RWPE1 (cell line): ENCODE data around the gene RBM3.
"Not testable (repeated sequence)": the region's sequence is repeated elsewhere in the genome, so short reads cannot be mapped to it uniquely, and the experiment has no call there.

Experiments
- CTCF ChIA-PET: fragments of 350-600 bp; sonication (Branson Sonifier 250); formaldehyde crosslinking; extraction: SDS; loops from one replicate; lab custom pipeline; 2021; lab: Yijun Ruan, JAX
- POLR2A ChIA-PET: fragments of 400-600 bp; formaldehyde crosslinking; extraction: SDS; loops from one replicate; lab custom pipeline; 2020; ENCODE audit warnings: antibody characterized with exemption; ENCODE audit not compliant: low non-redundant PET; lab: Yijun Ruan, JAX
- DNase-seq: peaks from one replicate; pipeline ENCODE4 v3.0.0; 2012; ENCODE audit warnings: low spot score
- H3K27ac ChIP-seq: fragments of 450-650 bp; 2 replicates; pipeline ENCODE4 v1.5.1; 2017
- CTCF ChIP-seq: fragments of 450-650 bp; conservative IDR thresholded peaks from 2 replicates; pipeline ENCODE4 v1.5.1; 2017; ENCODE audit warnings: low read depth, mild to moderate bottlenecking

RBM3 gene

GRCh38 chrX:48548871-48549270 is 25.4 kb upstream of the RBM3 start:
- ChIA-PET POLR2A (no interaction called here), CTCF (interaction anchor here (1.0 kb wide), 1 partner anchor 9 kb away, joined by 4 read pairs; the partner anchor contains the start of gene TBC1D25)
- no peak for TF ChIP-seq CTCF
- H3K27ac ChIP-seq: no peak overlapping the region
- no peak for DNase-seq

GRCh38 chrX:48555731-48556325 is 18.5 kb upstream of the RBM3 start:
- CTCF ChIA-PET, DNase-seq, POLR2A ChIA-PET, H3K27ac ChIP-seq: not testable (repeated sequence)

DNA sequence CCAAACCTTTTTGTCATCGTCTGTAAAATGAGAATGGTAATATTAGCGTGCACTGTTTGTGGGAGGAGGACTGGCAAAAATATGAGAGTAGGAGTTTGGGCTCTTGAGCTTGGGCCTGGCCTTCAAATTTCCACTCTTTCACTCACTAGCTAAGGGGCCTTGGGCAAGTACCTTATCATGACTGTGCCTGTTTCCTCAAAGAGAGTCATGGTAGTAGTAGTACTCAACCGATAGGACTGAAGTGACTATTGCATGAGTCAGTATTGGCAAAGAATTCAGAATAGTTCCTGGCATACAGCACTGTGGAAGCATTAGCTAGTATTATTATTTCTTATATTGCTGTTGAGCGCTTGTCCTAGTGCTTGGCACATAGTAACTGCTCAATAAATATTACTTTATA is 16.0 kb upstream of the RBM3 start:
- CTCF ChIA-PET: interaction anchor here (0.7 kb wide), 1 partner anchor 361 kb away, joined by 3 read pairs; no protein-coding TSS in a partner anchor
- DNase-seq: peak; percentile 81
- TF ChIP-seq CTCF: no peak
- H3K27ac ChIP-seq: no peak overlapping the region; the same call in 1 of the 2 replicates
- POLR2A ChIA-PET: no interaction called here

DNA sequence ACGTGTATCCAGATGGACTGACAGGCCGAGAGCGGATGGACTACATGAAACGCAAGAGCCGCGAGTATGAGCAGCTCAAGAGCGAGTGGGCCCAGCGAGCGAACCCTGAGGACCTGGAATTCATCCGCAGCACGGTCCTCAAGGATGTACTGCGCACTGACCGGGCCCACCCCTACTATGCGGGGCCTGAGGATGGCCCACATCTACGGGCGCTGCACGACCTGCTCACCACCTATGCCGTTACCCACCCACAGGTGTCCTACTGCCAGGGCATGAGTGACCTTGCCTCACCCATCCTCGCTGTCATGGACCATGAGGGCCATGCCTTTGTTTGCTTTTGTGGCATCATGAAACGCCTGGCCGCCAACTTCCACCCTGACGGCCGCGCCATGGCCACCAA is 14.6 kb upstream of the RBM3 start:
- POLR2A ChIA-PET: no interaction called here
- CTCF ChIA-PET: no interaction called here
- no peak overlapping the region for H3K27ac ChIP-seq
- no peak for DNase-seq
- no peak for TF ChIP-seq CTCF

DNA sequence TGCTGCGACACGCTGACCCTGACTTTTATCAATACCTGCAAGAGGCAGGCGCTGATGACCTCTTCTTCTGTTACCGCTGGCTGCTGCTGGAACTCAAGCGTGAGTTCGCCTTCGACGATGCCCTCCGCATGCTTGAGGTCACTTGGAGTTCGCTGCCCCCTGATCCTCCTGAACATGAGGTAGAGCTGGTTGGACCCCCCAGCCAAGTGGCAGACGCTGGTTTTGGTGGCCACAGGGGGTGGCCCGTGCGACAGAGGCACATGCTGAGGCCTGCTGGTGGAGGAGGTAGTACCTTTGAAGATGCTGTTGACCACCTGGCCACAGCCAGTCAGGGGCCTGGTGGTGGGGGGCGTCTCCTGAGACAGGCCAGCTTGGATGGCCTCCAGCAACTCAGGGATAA is 14.2 kb upstream of the RBM3 start:
- H3K27ac ChIP-seq: peak overlapping the region; percentile 31; the same call in 1 of the 2 replicates
- no peak for TF ChIP-seq CTCF
- ChIA-PET POLR2A (no interaction called here), CTCF (no interaction called here)
- no peak for DNase-seq

DNA sequence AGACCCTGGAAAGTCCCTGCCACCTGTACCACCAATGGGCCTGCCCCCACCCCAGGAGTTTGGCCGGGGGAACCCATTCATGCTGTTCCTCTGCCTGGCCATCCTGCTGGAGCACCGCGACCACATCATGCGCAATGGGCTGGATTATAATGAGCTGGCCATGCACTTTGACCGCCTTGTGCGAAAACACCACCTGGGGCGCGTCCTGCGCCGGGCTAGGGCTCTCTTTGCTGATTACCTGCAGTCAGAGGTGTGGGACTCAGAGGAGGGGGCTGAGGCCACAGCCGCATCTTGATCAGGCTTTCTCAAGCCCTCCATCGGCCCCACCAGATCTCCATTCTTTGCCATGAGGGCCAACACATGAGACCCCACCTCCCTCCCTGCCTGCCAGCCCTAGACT is 13.6 kb upstream of the RBM3 start:
- peak overlapping the region; percentile 31 for H3K27ac ChIP-seq
- no peak for TF ChIP-seq CTCF
- ChIA-PET CTCF (no interaction called here), POLR2A (no interaction called here)
- no peak for DNase-seq

DNA sequence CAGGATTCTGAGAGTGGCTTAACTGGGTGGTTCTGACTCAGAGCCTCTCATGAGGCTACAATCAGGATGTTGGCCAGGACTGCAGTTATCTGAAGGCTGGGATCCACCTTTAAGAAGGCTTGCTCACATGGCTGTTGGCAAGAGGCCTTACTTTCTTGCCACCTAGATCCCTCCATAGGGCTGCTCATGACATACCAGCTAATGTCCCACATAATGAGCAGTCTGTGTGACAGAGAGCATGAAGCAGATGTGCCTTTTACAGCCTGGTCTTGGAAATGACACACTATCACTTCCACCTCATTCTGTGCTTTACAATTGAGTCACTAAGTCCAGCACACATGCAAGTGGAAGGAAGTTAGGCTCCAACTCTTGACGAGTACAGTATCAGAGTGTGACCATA is 4.3 kb upstream of the RBM3 start:
- no peak for TF ChIP-seq CTCF
- no peak overlapping the region for H3K27ac ChIP-seq
- ChIA-PET CTCF (no interaction called here), POLR2A (no interaction called here)
- DNase-seq: no peak
